NCI-H460 (cell line): ENCODE data around the gene CIAO1. TPM values are rescaled to one million over a fixed set of nuclear protein-coding genes. Genes with fewer than 3 reads are reported as not detected.
"Not testable (repeated sequence)": the region's sequence is repeated elsewhere in the genome, so short reads cannot be mapped to it uniquely, and the experiment has no call there.

Source experiments
- DNase-seq: peaks from one replicate; pipeline ENCODE4 v3.0.0-alpha.2; 2016; ENCODE audit warnings: low read depth; ENCODE audit errors: extremely low read depth
- total RNA-seq: library from RNA; depleted of rRNA; stranded (reverse); fragments of >200 nt; shearing (Covaris generic); gene quantifications from 2 replicates; pipeline ENCODE4 v1.2.3, GENCODE V29; 2014

Gene CIAO1
- total RNA-seq, 1 experiment from 2014 or later: 76.9 TPM

DNA sequence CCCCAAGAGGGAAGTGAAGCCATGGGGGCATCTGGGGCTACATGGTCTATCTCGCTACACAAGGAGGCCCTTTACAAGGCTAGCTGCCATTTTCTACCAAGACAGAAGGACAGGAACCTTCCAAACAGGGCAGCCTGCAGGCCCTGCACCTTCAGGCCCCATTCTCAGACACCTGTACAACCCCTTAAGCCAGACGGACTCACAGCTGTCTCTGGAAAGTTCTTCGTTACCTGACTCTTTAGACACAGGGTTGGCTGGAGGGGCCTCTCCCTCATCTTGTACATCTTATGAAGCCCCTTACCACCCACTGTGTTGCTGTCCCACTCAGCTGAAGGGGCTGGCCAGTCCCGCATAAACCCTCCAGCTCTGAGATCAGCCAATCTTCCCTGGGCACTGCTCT lies 17.4 kb upstream of the CIAO1 start:
- DNase-seq: no peak

DNA sequence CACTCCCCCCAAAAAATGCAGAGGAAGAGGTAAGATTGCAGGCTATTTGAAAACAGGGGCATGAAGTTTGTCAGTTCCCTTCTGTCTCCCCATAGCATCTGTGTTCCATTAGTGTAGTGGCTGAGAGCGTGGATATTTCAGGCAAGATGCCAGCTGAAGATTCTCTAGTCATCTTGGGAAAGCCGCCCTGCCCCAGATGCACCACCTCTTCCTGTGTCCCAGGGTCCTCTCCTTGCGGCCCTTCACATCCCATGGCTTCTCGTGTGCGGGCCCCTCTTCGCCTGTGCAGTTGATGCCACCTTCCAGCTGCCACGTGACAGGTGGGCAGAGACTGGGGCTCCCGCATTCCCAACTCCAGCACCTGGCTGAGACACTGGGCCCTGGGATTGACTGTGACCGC lies 16.4 kb upstream of the CIAO1 start:
- DNase-seq: no peak

DNA sequence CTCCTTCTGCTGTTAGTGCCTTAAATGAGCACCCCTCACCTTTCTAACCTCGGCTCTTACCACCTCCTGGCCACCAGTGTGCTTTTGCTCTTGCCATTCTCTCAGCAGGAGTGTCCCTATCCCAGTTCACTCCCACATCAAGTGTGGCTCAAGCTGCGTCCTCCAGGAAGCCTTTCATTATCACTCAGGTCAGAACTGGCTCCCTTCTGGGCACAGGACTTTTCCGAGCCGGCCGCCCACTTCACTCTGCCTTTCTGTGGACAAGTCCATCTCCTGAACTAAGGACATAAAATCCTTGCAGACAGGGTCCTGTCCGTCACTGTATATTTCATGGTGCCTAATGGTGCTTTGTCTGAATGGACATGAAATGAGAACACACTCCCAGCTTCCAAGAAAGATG lies 15.8 kb upstream of the CIAO1 start:
- DNase-seq: no peak

DNA sequence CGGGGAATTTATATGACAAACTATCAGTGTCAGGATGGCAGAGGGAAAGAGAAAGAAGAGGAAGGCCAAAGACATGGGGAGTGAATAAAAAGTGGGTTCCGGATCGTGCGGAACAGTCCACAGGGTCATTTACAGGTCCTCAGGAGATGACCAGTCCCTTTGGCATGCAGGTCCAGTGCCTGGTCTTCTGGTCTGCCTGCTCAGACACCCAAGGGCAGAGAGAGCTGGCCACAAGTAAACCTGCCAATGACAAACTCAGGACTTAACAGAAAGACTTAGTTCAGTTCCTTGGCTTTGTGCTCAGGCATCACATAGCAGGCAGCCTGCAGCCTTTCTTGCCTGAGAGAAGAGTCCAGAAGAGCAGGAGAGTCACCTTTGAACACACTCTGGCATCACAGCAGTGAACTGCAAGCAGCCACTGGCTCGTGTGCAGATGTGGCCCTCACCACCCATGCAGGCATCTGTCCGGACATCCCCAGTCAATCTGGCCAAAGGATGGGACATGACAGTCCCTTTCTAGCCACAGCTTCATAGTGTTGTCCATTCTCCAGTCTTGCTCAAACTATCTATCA lies 14.2 kb upstream of the CIAO1 start:
- DNase-seq: peak; percentile 77

DNA sequence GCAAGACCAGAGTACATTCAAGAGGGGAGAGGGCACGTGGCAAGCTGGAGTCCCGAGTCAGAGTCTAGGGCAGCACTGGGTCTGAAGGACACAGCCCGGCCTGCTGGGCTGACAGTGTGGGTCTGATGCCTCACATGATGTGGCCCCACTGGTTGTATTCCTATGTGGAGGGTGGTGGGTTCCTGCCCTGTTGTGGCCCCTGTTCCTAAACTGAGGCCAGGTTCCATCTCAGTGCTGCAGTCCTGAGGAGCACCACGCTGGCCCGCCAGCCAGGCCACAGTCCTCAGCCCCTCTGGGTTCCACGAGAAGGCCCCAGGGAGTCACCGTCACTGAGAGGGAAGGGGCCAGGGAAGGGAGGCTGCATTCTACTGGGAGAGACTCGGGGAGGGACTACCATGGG lies 13.5 kb upstream of the CIAO1 start:
- no peak for DNase-seq

DNA sequence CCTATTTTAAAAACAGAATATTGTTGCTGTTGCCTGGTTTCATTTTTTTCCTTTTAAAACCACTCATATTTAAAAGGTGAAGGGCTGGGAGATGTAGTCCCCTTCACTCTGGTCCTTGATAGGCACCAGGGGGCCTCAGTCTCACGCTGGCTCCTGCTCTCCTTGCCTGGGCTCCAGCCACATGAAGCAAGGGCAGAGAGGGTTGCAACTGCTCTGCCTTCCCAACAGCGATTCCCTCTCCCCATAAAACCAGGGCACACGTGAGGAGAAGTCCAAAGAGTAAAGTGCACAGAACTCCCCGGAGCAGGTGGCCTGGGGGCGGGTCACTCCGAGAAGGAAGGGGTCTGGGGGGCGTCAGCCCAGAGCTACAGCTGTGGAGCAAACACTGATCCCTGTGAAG lies 13.0 kb upstream of the CIAO1 start:
- DNase-seq: no peak

DNA sequence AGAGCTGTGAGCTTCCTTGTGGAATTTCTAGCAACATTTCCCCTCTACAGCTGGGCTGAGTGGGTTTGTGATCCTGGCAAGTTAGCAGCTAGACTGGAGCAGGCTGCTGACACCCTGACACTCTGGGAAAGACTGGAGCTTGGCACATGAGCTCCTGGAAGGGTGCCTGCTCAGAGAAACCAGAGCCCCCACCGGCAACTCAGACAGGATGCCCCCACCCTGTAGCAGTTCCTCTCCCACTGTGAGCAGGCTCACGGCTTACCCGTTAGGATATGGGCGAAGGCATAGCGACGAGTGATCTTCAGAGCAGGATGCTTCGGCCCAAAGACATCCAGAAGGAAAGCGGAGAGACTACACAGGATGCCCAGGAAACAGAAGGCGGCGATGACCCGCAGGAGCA lies 11.5 kb upstream of the CIAO1 start:
- DNase-seq: no peak

DNA sequence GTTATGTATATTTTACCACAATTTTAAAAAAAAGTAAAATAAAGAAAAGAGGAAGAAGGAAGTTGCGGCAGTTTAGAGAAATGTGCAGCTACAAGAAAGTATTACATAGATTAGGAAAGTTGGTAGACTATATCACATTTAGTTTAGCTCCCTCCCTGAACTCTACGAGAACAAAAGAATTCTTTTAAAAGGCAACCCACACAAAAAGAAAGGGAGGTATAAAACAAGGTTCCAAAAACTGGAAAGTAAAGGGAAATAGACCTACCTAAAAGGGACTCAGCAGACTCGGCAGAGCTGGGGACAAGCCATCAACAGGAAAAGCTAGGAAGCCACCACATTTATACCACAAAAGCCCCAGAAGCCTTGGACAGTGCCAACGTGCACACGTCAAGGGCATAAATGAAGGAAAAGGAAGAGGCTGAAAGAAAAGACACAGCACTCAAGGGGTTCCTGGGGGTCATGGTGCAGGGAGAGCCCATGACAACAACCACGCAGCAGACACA lies 9.4 kb upstream of the CIAO1 start:
- no peak for DNase-seq

DNA sequence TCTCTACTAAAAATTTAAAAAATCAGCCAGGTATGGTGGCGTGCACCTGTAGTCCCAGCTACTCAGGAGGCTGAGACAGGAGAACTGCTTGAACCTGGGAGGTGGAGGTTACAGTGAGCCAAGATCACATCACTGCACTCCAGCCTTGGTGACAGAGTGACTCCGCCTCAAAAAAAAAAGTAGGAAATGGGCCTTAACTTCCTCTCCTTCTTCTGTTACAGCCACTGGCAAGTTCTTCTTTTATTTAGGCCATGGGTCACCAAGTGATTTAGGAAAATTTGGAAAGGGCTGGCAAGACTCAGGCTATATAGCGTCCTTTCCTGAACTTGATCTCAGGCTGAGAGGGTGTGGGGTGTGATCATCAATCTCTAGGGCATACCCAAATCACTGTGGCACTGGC lies 8.3 kb upstream of the CIAO1 start:
- DNase-seq: not testable (repeated sequence)

DNA sequence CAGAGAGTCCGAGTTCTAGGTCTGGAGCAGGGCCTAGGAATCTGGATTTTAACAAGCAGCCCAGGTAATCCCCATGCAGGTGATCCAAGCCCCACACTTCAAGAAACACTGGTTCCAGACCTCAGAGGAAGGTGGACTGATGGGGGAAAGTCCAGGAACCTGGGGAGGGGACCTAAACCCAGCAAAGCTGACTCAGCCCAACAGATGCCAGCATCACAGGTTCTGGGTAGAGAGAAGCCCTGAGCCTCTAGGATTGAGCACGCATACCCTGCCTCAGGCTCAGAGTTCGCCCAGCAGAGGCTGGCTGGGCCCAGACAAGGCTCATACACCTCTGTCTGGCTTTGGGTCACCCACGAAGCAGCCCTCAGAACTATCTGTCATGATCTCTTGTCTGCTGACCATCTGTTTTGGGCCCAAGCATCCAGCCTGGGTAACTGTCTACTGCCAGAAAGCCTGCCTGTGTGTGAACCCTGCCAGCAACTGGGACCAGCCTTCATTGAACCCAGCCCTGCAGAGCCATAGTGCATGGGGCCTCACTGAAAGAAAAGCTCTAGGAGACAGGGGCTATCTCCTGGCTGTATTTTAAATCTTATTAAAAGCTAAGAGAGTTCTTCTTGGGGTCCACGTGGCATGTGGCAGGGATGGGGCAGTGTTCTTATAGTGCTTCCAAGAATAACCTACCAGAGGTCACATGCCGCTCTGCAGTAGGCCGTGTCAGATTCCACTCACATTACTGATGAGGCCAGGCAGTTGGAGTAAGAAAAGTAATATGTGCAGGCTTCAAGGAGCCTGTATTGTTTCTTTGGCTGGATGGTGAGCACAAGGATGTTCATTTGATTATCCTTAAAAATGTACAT lies 7.6 kb upstream of the CIAO1 start:
- no peak for DNase-seq

DNA sequence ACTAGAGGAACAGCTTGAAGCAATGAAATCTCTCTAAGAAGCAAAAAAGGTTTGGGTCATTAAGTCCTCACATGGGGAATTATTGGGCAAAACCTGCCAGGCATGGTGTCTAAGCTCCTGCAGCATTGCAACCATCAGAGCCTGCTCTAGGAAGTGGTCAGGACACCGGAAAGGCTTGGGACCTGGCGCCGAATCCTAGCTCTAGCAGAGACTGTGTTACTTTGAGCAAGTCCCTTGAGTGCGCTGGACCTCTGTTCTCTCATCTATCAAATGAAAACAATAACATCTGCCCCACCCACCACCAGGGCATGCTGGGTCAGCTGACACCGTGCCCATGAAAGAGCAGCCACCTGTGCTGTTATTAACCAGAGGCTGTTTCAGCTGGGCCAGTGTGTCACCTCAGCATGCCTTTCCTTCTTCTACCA lies 6.5 kb upstream of the CIAO1 start:
- DNase-seq: no peak

DNA sequence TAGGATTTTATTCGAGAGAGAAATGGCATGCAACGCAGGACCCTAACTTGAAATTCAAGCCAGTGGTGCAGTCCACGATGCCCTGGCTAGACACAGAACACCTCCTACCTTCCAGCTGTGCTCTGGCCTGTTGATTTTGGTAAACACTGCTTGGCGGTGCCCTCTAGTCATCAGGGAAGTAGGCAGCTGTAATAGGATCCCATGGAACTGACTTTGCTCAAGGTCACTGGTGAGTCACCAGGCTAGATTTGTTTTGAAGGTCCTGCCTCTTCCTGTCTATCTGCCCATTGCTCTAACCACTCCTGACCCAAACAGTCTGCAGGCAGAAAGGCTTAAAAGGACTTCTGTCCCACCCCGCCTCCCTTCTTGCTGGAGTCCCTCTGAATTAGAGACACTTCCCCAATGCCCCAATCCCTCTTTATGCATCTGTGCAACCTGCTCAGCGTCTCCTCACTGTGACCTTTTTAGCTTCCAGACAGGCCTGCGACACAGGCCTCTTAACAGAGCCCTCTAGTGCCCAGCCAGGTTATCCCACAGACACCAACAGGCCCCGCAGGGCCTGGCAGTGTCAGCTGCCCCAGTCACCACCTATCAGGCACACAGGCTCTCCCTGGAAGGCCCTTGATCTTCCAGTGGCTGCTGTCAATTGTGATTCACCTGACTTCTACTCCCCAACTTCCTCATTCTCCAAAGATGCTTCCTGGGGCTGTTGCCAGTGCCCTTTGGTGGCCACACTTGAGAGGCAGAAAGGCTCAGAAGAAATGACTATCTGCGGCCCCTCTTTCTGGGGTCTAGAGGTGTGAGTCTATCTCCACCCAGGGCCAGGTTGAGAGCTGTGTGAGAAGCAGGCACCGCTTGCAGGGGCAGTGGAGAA lies 5.4 kb upstream of the CIAO1 start:
- DNase-seq: peak; percentile 72

DNA sequence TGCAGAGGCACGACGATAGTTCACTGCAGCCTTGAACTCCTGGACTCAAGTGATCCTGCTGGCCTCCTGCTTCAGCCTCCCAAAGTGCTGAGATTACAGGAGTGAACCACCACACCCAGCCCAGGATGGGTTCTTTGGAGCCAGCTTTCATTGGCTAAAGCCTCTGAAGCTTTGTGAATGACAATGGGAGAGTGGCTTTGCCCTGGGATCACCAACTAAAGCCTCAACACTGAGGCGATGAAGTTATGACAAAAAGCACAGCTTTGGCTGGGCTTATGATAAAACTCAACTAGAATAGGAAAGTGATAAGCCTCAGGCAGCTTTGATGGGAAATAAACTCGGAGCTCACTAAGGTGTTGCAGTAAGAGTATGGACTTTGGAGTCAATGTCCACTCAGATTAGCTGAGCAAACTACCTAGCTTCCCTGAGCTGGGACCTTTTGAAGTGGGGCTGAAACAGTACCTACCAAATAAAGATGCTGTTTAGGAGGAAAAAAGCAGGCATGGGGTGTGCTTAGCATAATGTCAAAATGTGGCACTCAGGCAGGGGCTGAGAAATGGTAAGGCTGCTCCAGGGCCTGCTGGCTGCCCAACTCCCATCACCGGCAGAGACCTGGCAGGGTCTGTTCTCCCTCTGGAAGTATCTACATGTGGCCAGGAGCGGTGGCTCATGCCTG lies 4.6 kb upstream of the CIAO1 start:
- DNase-seq: no peak

DNA sequence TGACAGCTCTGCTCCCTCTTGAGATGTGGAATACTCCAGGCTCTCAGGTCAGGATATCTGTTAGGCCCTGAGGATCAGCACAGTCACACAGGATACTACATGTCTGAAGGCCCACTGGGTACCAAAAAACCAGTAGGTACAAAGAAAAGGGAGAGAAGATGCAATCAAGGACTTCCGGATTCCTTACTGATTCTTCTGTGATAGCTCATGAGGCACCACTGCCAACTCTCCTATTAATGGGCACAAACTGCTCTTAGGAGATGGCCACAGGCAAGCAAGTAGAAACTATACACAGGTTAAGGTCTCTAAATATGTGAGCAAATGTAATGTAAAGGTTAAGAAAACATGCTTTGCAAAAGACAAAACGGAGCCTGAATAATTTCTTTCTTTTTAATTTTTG lies 3.7 kb upstream of the CIAO1 start:
- no peak for DNase-seq

DNA sequence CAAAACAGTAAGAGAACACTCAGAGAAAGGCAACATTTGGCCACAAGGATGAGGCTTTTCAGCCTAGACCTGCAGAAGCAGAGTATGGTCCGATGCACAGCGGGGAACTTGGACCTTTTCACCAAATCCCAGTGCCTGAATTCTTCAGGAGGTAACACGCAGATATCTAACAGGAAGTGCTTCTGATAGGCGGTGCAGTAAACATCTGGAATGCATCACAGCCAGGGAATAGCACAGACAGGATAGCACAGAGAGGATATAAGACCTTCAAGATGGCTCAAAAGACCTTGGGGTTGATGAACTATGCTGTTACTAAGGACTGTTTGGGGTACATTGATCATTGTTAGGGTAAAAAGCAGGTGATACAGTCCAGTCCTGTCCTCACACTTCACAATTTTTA lies 1.9 kb upstream of the CIAO1 start:
- no peak for DNase-seq

DNA sequence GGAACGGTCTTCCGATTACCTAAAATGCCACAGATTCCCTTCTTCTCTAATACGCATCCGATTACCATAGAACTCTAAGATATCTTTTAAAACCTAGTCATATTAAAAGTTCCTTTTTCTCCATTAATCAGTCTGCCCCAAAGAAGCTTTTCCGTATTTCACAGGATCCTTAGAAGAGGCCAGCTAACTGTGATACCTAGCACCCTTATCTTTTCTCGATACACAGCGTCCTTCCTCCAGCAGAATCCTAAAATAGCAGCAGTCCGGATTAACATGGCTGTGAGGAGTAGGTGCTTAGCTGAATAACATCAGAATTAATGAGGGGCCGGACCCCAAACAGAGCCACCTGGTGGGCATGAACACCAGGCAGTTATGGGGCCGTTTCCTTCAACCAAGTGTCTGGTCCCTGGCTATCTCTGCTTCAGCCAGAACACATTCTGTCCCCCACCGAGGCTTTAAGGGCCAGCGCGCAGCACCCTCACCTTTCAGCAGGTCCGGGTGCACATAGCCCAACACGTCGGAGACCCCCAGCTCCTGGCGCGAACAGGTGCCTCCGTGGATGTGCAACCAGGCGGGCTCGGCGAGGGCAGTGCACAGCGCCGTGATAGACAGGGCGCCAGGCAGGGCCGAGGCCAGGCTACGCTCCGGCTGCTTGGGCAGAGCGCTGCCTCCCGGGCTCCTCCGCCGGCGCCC lies 1.2 kb upstream of the CIAO1 start:
- DNase-seq: no peak

DNA sequence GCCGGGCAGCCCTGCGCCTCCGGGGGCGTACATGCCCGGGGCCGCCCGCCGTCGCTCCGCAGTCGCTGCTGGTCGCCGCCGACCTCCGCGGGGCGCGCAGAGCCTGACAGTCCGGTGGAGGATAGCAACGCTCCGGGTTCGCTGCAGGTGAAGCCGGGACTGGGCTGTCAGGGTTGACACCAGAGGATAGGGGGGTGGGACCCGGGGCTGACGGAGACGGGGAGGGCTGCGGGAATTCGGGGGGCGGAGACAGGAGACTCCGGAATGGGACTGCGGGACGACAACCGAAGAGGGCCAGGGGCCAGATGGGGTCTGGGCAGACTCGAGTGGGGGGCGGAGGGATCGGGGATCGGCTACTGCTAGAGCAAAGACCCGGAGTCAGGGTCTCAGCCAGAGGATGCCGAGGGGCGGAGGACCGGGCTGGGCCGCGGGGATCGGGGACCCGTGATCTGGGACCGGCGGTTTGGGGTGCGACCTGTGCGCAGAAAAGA lies 631 bp upstream of the CIAO1 start:
- DNase-seq: no peak

DNA sequence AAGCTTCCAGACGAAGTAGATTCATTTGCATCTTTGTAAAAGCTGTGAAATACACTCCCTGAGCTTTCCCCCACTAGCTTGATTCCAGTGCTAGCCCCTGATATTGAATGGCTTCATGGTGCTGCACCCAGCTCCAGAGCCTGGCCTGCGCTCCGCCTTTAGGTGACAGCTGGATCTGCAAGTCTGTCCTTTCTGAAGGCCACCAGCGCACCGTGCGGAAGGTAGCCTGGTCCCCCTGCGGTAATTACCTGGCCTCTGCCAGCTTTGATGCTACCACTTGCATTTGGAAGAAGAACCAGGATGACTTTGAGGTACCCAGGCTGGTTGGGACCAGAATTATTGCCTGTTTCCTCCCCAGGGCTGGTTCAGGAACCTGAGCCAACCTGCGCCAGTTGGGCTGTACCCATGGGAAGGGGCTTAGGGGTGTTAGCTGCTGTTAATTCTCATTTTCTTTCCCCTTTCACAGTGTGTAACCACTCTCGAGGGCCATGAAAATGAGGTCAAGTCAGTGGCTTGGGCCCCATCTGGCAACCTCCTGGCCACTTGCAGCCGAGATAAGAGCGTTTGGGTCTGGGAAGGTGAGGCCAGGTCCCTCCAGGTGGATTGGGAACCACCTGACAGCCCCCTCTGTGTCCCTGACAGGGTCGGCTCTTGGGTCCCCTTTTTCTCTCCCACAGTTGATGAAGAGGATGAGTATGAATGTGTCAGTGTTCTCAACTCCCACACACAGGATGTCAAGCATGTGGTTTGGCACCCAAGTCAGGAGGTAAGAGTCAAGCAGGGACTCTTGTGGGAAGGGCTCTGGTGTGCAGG lies 1.3 kb downstream of the CIAO1 start:
- no peak for DNase-seq

DNA sequence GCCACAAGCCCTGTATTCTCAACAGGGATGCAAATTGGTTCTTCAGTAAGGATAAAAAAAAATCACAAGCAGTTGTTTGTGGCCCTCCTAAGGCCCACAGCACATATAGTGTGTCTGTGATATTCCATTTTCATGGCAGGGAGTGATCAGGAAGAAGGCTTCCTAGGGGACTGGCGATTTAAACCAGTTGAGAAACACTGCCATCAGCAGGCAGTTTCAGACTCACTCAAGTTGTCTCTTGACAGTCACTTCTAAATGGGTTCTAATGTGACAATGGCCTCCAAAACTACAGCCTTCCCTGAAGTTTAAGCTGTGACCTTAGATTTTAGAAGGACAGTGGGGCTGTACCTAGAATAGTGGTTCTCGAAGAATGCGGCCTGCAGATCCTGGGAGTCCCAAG lies 6.0 kb downstream of the CIAO1 start:
- DNase-seq: no peak
